AG08396 (cell line): ENCODE measurements around the gene PANX2.

ENCODE experiments used
- DNase-seq: peaks from one replicate; pipeline ENCODE4 v3.0.0; 2012; ENCODE audit warnings: low spot score, mixed read lengths

The PANX2 gene

DNA sequence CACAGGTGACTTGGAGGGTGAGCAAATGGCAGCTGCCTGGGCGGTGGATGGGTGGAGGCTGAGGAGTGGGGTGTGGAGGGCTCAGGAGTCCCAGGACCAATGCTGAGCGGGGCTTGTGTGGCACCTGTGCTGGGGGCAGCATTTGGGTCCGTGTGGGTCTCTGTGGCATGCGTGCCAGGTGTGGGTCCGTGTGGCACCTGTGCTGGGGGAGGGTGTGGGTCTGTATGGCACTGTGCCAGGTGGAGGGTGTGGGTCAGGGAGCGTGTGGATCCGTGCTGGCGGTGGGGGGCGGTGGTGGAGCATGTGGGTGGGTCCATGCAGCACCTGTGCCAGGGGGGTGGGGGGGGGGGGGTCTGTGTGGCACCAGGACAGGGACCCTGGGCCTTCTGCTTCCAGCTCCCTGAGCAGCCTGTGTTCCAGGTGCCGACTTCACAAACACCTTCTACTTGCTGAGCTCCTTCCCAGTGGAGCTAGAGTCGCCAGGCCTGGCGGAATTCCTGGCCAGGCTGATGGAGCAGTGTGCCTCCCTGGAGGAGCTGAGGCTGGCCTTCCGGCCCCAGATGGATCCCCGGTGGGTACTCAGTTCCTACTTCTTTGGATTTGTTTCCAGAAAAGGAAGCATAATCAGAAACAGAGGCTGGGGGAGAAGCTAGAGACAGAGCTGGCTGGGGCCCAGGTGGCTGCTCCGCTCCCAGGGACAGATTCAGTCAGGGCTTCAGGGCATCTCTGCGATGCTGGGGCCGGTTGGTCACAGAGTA, 44.9 kb downstream of the PANX2 start:
- DNase-seq: no peak

DNA sequence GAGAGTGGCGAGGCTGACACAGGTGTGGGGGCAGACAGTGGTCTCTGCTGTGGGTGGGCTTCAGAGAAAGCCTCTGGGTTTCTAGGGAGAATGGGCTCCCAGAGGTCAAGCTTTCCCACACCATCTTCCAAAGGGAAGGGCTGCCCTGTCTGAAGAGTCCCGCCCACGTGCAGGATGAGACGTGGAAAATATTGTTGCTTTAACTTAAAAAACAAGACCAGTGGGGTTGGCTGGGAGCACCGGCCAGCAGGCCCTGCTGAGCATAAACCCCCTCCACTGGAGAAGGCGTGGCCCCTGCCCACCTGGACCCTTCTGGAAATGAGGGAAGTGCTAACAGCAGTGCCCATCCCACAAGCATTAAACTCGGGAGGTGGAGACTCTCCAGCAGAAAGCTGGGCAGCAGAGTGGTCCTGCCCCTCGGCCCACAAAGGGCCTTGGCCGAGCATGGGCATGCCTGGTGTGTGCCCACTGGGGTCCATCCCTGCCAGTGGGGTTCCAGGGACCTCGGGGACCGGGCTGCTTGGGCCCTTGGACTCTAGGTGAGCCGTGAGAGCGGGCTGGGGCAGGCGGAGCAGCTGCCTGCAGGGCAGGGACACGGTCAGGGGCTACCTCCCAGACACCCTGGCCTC, 45.6 kb downstream of the PANX2 start:
- no peak for DNase-seq

DNA sequence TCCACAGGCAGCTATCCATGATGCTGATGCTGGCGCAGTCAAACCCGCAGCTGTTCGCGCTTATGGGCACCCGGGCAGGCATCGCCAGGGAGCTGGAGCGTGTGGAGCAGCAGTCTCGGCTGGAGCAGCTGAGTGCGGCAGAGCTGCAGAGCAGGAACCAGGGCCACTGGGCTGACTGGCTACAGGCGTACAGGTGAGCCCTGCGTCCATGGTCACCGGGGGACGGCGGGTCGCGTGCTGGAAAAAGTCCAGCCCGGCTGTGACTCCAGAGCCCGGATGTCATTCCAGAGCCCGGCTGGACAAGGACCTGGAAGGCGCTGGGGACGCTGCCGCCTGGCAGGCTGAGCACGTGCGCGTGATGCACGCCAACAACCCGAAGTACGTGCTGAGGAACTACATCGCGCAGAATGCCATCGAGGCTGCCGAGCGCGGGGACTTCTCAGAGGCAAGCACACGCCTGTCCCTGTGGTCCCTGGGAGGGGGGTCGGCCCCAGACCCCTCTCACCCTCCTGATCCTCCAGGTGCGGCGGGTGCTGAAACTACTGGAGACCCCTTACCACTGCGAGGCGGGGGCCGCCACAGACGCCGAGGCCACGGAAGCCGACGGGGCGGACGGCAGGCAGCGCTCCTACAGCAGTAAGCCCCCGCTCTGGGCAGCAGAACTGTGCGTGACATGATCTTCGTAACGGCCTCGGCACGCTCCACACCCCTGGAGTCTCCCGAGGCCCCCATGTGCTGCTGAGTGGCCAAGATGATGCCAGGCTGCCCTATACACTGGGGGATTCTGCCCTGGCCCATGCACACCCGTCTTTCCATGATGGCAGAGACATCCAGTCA, 46.4 kb downstream of the PANX2 start:
- no peak for DNase-seq

DNA sequence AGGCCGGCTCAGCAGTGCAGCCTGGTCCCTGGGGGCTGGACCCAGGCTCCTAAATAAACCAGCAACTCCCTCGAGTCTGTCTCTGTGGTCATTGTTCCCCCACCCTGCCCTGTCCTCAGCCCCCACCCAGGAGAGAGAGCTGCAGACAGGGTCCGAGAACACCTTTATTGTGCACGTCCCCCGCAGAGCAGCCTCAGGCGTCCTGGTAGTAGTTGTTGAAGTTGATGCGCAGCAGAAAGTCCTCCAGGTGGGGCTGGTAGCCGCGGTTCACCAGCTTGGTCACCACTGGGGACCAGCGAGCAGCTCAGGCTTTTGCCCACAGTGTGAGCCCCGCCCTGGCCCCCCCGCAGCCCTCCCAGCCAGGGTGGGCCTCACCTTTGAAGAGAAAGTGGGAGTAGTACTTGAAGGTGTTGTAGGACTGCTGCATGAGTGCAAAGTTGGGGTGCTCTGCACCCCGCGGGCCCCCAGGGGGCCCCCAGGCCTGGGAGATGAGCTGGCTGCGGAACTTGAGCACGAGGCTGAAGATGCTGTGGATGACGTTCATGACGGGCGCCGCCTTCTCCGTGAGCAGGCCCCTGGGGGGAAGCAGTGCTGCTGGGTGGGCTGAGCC, 47.1 kb downstream of the PANX2 start:
- DNase-seq: no peak

DNA sequence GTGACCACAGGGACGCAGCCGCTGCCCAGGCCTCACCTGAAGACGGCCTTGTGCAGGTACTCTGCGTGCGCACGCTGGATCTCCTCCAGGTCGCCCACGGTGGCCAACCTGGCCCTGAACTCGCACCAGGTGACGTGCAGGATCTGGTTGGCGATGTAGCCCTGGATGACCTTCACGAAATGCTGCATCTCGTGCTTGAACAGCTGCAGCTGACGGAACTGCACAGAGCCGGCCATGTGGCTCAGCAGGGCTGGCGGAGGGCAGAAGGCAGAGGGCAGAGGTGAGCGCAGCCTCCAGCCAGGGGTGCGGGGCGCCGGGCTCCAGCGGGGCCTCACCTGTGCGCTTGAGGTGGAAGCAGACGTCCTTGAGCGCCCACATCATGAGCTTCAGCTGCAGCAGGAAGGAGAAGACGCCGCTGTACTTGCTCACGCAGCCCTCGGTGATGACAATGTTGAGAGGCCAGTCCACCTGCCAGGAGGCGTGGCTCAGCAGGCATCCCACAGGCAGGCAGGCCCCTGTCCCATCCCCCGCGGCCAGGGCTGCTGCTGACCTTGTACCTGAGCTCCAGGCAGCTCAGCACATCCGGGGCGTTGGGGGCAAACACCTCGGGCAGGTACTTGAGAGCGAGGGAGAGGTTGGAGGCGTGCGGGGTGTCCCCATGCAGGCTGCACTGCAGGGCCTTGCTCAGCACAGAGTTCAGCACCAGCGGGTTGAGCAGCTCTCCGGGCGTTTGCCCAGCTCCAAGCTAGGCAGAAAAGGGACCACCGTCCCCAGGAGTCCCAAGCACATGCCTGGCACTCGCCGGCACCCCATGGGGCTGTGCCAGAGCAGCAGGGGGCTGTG, 47.8 kb downstream of the PANX2 start:
- DNase-seq: no peak

DNA sequence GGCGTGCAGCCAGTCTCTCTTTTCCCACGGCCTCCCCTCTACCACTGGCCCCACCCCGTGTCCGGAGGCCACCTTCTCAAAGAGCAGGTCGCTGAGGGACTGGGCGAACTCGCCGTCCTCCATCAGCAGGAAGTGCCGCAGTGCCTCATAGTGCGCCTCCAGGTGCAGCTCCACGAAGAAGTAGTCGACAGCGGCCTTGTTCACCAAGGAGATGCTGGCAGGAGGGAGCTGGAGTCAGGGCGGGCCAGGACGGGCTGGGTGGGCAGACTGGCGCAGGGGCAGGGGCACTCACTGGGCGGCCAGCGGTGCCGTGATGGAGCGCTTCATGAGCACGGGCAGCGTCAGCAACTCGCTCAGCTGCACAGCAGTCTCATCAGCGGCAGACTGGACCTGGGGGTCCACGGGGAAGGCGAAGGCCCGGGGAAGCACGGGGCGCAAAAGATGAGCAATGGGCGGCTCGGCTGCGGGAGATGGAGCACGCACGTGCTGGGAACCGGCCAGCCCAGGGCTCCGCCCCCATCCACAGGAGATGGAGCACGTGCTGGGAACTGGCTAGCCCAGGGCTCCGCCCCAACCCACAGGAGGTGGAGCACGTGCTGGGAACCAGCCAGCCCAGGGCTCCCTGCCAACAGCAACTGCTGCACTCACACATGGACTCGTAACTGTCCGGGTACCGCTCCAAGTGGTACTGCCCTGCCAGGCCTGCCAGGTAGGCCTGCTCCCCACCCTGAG, 48.6 kb downstream of the PANX2 start:
- peak; percentile 94 for DNase-seq

DNA sequence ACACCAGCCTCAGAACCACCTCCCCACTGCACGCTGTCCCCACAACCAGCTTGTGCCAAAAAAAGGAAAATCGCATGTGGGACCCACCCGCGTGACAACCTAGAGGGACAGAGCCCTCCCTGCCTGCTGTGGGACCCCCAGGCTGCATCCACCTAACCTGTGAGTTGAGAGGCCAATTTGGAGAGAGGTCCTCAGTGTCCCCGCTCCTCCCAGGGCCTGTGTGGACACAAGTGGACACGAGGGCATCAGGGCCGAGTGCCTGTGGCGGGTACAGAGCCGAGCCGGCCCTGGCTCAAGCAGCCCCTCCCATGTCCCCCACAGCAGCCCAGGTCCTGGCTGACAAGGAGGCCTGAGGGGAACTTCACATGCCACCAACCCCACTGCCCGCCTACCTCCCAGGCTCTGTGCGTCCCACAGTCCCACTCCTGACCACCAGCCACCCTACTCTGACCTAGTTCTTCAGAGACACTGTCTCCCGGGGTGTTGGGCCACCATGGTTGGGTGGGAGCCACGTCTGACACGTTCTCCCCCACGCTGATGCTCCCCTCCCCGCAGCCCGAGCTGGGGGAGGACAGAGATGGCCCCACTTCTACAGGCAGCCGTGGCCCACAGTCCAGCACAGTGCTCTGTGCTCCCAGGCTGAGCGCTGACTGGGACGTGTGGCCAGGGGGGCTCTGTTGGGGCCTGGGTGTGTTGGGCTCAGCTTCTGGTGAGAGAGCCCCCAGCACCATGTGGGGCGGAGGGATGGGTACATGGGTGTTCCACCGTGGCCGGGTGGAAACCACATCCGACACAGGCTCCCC, 49.5 kb downstream of the PANX2 start:
- no peak for DNase-seq

DNA sequence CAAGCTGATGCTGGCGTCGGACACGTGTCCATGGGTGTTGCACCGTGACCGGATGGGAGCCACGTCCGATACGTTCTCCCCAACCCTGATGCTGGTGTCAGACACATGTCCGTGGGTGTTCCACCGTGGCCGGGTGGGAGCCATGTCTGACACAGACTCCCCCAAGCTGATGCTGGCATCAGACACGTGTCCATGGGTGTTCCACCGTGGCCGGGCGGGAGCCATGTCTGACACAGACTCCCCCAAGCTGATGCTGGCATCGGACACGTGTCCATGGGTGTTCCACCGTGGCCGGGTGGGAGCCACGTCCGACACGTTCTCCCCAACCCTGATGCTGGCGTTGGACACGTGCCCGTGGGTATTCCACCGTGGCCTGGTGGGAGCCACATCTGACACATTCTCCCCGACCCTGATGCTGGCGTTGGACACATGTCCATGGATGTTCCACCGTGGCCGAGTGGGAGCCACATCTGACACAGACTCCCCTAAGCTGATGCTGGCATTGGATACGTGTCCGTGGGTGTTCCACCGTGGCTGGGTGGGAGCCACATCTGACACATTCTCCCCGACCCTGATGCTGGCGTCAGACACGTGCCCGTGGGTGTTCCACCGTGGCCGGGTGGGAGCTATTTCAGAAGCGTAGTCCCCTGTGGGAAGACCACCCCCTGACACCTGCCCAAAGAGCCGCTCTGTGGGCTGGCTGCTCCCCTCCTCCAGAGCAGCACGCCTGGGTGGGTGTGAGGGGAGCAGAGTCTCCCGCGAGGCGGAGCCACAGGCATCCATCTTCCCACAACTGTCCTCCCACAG, 50.3 kb downstream of the PANX2 start:
- no peak for DNase-seq

DNA sequence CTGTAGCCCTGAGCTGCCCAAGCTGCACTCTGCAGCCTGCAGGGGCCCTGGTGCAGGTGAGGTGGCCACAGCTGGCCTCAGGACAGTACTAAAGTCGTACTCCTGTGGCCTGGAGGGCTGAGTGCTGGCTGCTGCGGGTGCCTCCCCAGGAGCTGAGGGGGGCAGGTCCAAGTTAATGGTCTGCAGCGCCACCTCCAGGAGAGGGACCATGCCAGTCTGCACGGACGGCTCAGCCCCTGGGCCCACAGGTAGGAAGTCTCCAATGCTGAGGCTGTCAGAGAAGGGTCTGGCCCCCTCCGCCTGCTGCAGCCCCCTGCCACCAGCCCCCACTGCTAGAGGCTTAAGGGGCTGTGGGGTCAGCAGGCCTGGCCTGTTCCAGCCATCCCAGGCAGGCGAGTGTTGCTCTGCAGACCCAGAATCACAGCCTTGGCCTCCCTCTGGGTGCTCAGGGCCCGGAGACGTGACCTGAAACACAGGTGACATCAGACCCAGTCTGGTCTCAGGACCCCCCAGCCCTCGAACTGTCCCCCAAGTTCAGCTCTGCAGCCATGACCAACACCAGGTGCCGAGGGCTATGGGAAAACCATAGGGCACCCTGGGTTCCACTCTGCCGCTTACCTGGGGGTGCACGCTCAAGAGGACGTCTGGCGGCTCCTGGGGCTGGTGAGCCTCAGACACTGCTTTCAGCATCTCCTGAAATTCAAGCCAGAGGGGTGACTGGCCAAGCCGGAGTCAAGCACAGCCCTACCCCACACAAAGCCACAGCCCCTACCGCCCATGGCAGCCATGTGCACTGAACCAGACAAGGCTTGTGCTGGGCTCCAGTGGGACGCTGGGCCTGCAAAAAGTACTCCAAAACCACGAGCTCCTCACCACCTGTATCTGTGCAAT, 51.1 kb downstream of the PANX2 start:
- no peak for DNase-seq

DNA sequence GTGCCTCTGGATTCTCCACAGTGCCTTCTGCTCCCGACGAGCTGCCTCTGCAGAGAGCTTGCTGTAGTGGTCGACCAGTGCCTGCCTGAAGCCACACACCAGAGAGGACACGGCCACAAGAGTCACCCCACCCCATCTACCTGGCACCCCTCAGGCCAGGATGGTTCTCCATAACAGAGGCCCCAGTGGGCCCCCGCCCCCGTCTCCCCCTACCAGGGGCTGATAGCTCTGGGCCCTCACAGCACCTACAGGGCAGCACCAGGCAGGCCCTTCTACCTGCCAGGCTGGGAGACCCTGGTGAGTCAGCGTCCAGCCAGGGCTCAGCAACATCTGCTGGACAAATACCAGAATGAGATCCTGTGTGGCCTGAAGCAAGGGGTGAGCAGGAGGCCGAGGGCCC, 52.0 kb downstream of the PANX2 start:
- no peak for DNase-seq

DNA sequence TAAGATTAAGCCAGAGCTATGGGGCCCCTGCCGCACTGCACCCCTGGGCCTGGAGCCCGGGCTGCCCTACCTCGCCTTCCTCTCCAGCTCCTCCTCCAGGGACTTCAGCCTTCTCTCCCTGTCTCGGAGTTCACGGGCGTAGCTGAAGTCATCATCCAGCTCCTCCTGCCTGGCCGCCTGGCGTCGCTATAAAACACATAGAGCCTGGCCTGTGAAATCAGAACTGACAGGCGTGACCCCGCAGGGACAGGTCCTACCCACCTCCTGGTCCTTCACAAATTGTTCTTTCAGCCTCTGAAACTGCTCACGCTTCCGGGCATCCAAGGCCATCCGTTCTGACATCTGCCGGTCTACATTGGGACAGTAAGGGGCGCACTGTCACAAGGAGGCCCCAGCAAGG, 53.5 kb downstream of the PANX2 start:
- no peak for DNase-seq

DNA sequence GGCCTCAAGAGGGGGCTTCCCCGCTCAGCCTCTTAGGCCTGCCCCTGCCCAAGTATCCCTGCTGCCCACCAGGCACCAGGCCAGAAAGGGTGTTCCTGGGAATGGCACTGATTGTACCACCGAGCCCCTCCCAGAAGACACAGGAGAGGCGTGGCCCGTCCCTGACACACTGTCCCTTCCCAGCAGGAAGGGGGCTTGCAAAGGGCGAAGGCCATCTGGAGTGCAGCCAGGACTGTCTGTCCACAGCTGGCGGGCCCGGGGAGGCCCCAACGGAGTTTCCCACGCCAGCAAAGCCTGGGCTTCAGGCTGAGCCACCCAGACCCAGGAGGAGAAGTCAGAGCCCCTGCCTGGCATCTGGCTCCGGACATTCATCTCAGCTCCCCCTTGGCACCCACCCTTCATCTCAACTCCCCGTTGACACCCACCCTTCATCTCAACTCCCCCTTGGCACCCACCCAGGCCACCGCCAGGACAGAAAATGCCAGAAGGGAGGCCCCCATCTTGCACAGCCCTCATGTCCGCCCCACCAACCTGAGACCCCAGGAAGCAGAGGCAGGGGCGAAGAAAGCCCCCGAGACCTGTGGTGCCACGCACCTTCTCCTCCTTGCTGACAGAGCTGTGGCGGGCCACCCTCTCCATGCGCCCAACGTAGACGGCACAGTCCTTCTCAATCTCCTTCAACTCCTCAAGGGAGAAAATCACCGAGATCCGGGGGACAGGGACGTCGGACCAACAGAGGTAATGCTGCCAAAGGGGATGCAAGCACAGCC, 54.9 kb downstream of the PANX2 start:
- no peak for DNase-seq

DNA sequence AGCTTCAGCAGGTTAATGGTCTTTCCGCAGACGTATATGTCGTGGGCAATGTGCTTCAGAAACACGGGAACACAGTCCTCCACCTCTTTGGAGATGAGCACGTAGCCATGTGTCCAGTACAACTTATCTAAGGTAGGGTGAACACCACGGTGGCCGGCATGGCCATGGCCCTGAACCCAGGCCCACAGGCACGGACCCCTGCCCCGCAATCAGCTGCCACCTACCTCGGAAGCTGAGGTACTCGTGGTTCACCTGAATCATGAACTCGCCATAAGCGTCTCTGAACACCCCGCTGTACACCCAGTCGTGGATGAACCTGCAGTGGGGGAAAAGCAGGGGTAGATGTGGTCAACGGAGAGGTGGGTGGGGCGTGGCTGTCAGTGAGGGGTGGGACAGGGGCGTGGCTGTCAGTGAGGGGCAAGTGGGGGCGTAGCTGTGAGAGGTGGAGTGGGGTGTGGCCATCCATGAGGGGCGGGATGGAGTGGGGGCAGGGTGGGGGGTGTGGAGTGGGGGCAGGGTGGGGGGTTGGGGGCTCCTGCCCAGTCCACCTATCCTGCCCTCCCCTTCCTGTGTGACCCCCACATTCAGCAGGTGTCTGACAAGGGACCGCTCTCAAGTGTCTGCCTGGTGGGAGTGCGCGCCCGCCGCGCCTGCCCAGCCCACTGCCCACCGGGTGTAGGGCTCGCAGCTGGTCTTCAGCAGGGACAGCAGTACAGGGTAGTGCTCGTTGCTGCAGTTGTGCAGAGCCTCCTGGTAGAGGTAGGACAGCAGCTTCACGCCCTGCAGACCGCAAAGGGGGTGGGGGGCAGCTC, 55.7 kb downstream of the PANX2 start:
- DNase-seq: no peak

DNA sequence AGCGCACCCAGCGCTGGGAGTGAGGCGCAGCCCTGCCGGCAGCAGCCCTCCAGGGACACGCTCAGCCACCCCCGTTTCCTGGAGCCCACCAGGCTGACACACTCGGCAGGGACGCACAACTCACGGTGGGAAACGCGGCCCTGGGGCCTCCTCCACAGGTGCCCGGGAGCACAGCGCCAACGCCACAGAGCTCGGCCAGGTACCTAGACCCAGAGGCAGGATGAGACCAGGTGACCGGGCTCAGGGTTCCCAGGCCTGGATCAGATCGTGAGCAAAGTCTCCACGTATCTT, 56.3 kb downstream of the PANX2 start:
- no peak for DNase-seq

DNA sequence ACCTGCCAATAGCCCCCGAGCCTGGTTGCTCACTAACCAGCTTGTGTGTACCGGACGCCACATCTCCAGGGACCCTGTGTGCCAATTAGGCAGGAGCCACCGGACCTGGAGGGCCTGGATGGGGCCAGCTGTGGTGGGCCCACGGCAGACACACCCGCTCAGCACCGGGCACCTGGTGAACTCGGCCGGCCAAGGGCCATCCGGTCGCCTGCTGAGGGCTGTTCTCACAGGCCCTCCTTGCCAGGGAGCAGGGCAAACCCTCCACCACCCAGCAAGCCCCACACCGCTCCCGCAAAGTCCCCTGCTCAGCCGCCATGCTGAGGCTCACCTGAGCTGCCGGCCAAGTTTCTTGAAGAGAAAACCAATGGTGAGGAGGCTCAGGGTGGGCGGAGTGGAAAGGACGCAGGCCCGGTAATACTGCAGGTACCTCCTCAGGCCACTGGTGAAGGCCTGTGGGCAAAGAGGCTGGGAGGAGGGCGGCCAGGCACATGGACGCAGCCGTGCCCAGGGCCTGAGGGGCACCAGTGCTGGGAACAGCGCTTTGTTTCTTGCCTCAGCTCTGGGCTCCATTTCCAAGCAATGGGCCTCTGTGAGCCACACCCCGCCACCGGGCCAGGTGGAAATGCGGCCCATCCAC, 57.2 kb downstream of the PANX2 start:
- DNase-seq: no peak

DNA sequence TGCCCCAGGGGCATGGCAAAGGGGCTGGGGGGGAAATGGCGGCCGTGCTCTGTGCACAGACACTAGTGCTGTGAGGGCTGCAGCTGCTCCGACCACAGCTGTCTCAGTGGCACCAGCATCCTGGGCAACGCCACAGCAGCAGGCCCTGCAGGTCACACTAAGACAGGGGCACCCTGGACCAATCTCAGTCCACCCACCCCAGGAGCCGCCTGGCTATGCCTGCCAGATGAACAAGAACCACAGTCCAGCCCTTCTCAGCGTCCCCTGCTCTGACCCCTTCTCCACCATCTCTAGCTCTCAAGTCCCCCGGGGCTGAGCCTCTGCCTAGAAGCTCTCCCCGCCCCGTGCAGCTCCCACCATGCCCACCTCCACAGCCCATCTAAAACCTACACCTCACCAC, 57.8 kb downstream of the PANX2 start:
- no peak for DNase-seq
